Glutamatergic neuron (in vitro differentiated cells): ENCODE data around the gene CCDC201. TPM values are rescaled to one million over a fixed set of nuclear protein-coding genes. Genes with fewer than 3 reads are reported as not detected.
A peak's percentile ranks its signal among the peaks of the same experiment; 100 is the strongest.

Experiments
- DNase-seq: peaks from one replicate; pipeline ENCODE4 v3.0.0; 2022
- H3K27ac Mint-ChIP-seq: one replicate; pipeline ENCODE4 v1.8.0; 2020; ENCODE audit warnings: mild to moderate bottlenecking, mixed read lengths, inconsistent platforms; ENCODE audit not compliant: unreplicated experiment
- H3K27me3 Mint-ChIP-seq: one replicate; pipeline ENCODE4 v1.8.0; 2020; ENCODE audit warnings: mild to moderate bottlenecking, moderate library complexity, mixed read lengths, inconsistent platforms; ENCODE audit not compliant: unreplicated experiment
- H3K36me3 Mint-ChIP-seq: one replicate; pipeline ENCODE4 v1.8.0; 2020; ENCODE audit warnings: mild to moderate bottlenecking, mixed read lengths, inconsistent platforms; ENCODE audit not compliant: unreplicated experiment
- H3K4me1 Mint-ChIP-seq: one replicate; pipeline ENCODE4 v1.8.0; 2020; ENCODE audit warnings: mild to moderate bottlenecking, low read depth, mixed read lengths, inconsistent platforms; ENCODE audit not compliant: unreplicated experiment
- H3K4me3 Mint-ChIP-seq: one replicate; pipeline ENCODE4 v1.8.0; 2020; ENCODE audit warnings: mild to moderate bottlenecking, mixed read lengths, inconsistent platforms; ENCODE audit not compliant: unreplicated experiment
- H3K9me3 Mint-ChIP-seq: one replicate; pipeline ENCODE4 v1.8.0; 2020; ENCODE audit warnings: mild to moderate bottlenecking, moderate library complexity, mixed read lengths, inconsistent platforms; ENCODE audit not compliant: unreplicated experiment
- CTCF ChIP-seq: fragments of 200-600 bp; sonication (generic); IDR thresholded peaks from one replicate; pipeline ENCODE4 v1.5.0; 2021; ENCODE audit not compliant: partially characterized antibody, unreplicated experiment
- total RNA-seq: library from RNA; stranded (reverse); fragmentation: NEBNext Ultra II Directional; extraction: Animal tissue kit (Norgen Biotek cat#: 25700); gene quantifications from one replicate; pipeline ENCODE4 v1.2.1, GENCODE V29; 2021; ENCODE audit not compliant: unreplicated experiment

The CCDC201 gene
- total RNA-seq, 1 donor from 2014 or later: not detected

GRCh38 chr7:45872116-45873034 is 507 bp downstream of the CCDC201 start:
- TF ChIP-seq CTCF: peak; percentile 63
- Mint-ChIP-seq H3K27me3 (no peaks in the 10 kb centered on the region), H3K27ac (no peak overlapping the region), H3K4me1 (no peaks in the 10 kb centered on the region), H3K4me3 (no peak overlapping the region), H3K9me3 (peaks cover 2% of the 10 kb centered on the region), H3K36me3 (peaks cover 5% of the 10 kb centered on the region)
- DNase-seq: peak; percentile 43

GRCh38 chr7:45869426-45869825 is 3.5 kb downstream of the CCDC201 start:
- no peaks in the 10 kb centered on the region for H3K9me3 Mint-ChIP-seq

GRCh38 chr7:45867471-45867870 is 5.4 kb downstream of the CCDC201 start:
- no peaks in the 10 kb centered on the region for H3K9me3 Mint-ChIP-seq
- H3K27ac Mint-ChIP-seq: no peak overlapping the region
- no peaks in the 10 kb centered on the region for H3K4me1 Mint-ChIP-seq
- H3K36me3 Mint-ChIP-seq: no peaks in the 10 kb centered on the region
- no peak for DNase-seq
- TF ChIP-seq CTCF: no peak
- no peak overlapping the region for H3K4me3 Mint-ChIP-seq
- no peaks in the 10 kb centered on the region for H3K27me3 Mint-ChIP-seq

More at GRCh38 chr7:45869426-45869825, 3.5 kb downstream of the CCDC201 start:
- no peak for DNase-seq
- Mint-ChIP-seq H3K27me3 (no peaks in the 10 kb centered on the region), H3K4me3 (no peak overlapping the region), H3K36me3 (no peaks in the 10 kb centered on the region), H3K27ac (no peak overlapping the region), H3K4me1 (no peaks in the 10 kb centered on the region)
- no peak for TF ChIP-seq CTCF

GRCh38 chr7:45865594-45866410 is 7.1 kb downstream of the CCDC201 start:
- no peaks in the 10 kb centered on the region for H3K9me3 Mint-ChIP-seq
- H3K4me3 Mint-ChIP-seq: no peak overlapping the region
- no peaks in the 10 kb centered on the region for H3K4me1 Mint-ChIP-seq
- DNase-seq: no peak
- H3K27me3 Mint-ChIP-seq: peaks cover 2% of the 10 kb centered on the region
- TF ChIP-seq CTCF: no peak
- no peak overlapping the region for H3K27ac Mint-ChIP-seq
- H3K36me3 Mint-ChIP-seq: no peaks in the 10 kb centered on the region
